Esophagus muscularis mucosa (tissue), 4 donors: Measurements from ENCODE around the gene PCBP3. TPM values are rescaled to one million over a fixed set of nuclear protein-coding genes. Genes with fewer than 3 reads are reported as not detected.
"Not testable (repeated sequence)": the region's sequence is repeated elsewhere in the genome, so short reads cannot be mapped to it uniquely, and the experiment has no call there.

ENCODE experiments used
- DNase-seq: peaks from one replicate; pipeline ENCODE4 v3.0.0-alpha.2; 2017; ENCODE audit errors: extremely low spot score
- H3K27ac ChIP-seq, 4 donors: fragments of 200-600 bp; sonication (generic); replicated peaks in 1 of 4; 1 replicate in 3 of 4; 2 replicates in 1 of 4; pipeline ENCODE4 v1.5.1; 2016 to 2019; ENCODE audit warnings: mild to moderate bottlenecking in 1 of 4
- H3K27me3 ChIP-seq, 4 donors: fragments of 200-600 bp; sonication (generic); one replicate each; pipeline versions ENCODE4 v1.5.1 to v1.6.0; 2016 to 2019
- H3K36me3 ChIP-seq, 4 donors: fragments of 200-600 bp; sonication (generic); one replicate each; pipeline ENCODE4 v1.5.1; 2016 to 2019
- H3K4me1 ChIP-seq, 4 donors: fragments of 200-600 bp; sonication (generic); one replicate each; pipeline ENCODE4 v1.5.1; 2016 to 2019
- H3K4me3 ChIP-seq, 4 donors: fragments of 200-600 bp; sonication (generic); 1 replicate in 2 of 4; 2 replicates in 2 of 4; pipeline ENCODE4 v1.5.1; 2016 to 2019; ENCODE audit warnings: mild to moderate bottlenecking in 4 of 4, moderate library complexity in 1 of 4
- H3K9me3 ChIP-seq, 4 donors: fragments of 200-600 bp; sonication (generic); 1 replicate in 3 of 4; 2 replicates in 1 of 4; pipeline ENCODE4 v1.5.1; 2016 to 2019
- CTCF ChIP-seq, 3 experiments: fragments of 200-600 bp in 2 of 3; fragments of 450-650 bp in 1 of 3; sonication (generic) in 2 of 3; IDR thresholded peaks; one replicate each; pipeline ENCODE4 v1.5.1; 2017 to 2019; ENCODE audit warnings: antibody characterized with exemption in 3 of 3, mild to moderate bottlenecking in 2 of 3, moderate library complexity in 1 of 3
- EP300 ChIP-seq: sonication (generic); formaldehyde crosslinking; IDR thresholded peaks from one replicate; pipeline ENCODE4 v1.6.1; 2017; ENCODE audit warnings: antibody characterized with exemption
- POLR2A ChIP-seq: fragments of 450-650 bp; IDR thresholded peaks from one replicate; pipeline ENCODE4 v1.6.1; 2017; ENCODE audit warnings: antibody characterized with exemption, moderate library complexity, mild to moderate bottlenecking, low read depth
- POLR2AphosphoS5 ChIP-seq, 2 donors: sonication (generic); formaldehyde crosslinking; IDR thresholded peaks; one replicate each; pipeline ENCODE4 v1.6.1; 2017; ENCODE audit warnings: antibody characterized with exemption in 2 of 2
- WGBS: methylation state at CpG from one replicate; pipeline ENCODE4 v1.1.5; 2018; 5-methylcytosine and 5-hydroxymethylcytosine counted together
- intact Hi-C: fragments of 100-400 bp; cut with DNase I; formaldehyde crosslinking; loops from one replicate; pipeline ENCODE4 v1.15.1; 2023
- total RNA-seq, 4 donors: library from RNA; depleted of rRNA; stranded (reverse); fragments of >200 nt; gene quantifications; one replicate each; pipeline versions ENCODE4 v1.1.0 to v1.2.1, GENCODE V29; 2016

PCBP3 gene
- total RNA-seq, 4 donors from 2014 or later: 7.5 to 9.2 (median 8.1) TPM

- TF ChIP-seq CTCF (IDR thresholded peaks at IDR 0.05) (no peak), POLR2AphosphoS5 (IDR thresholded peaks at IDR 0.05) (no peak), EP300 (no peak), POLR2A (no peak)
- H3K9me3 ChIP-seq: peaks cover 0 to 16% (median 8%) of the 10 kb centered on the region in 4 donors
- H3K27me3 ChIP-seq: no peaks in the 10 kb centered on the region
- no peaks in the 10 kb centered on the region for H3K4me1 ChIP-seq
- no peak overlapping the region for H3K4me3 ChIP-seq
- intact Hi-C loops: no loop called here
- no peak overlapping the region for H3K27ac ChIP-seq
- WGBS: 92% methylated on average over 6 of the region's 6 CpGs
- no peaks in the 10 kb centered on the region for H3K36me3 ChIP-seq
- DNase-seq: no peak
Measured at GRCh38 chr21:45713613-45714012, 70.1 kb downstream of the PCBP3 start.

GRCh38 chr21:45715441-45715840, 71.9 kb downstream of the PCBP3 start:
- H3K4me1 ChIP-seq: no peaks in the 10 kb centered on the region
- no peak for DNase-seq
- peaks cover 0 to under 1% (median 0%) of the 10 kb centered on the region in 4 donors for H3K27me3 ChIP-seq
- no peak overlapping the region for H3K4me3 ChIP-seq
- H3K36me3 ChIP-seq: no peaks in the 10 kb centered on the region
- peaks cover 0 to 16% (median 8%) of the 10 kb centered on the region in 4 donors for H3K9me3 ChIP-seq
- TF ChIP-seq POLR2AphosphoS5 (IDR thresholded peaks at IDR 0.05) (no peak), CTCF (IDR thresholded peaks at IDR 0.05) (no peak), POLR2A (no peak), EP300 (no peak)
- intact Hi-C loops: no loop called here
- 78% methylated on average over 1 of the region's 1 CpG for WGBS
- H3K27ac ChIP-seq: no peak overlapping the region

- Histone ChIP-seq H3K4me1 (no peaks in the 10 kb centered on the region), H3K36me3 (no peaks in the 10 kb centered on the region), H3K4me3 (no peak overlapping the region), H3K27ac (no peak overlapping the region), H3K9me3 (peaks cover 0 to 3% (median 0%) of the 10 kb centered on the region in 4 donors), H3K27me3 (peaks cover 0 to 7% (median 0%) of the 10 kb centered on the region in 4 donors)
- no peak for TF ChIP-seq POLR2AphosphoS5 (IDR thresholded peaks at IDR 0.05)
- TF ChIP-seq POLR2A: no peak
- no peak for TF ChIP-seq CTCF (IDR thresholded peaks at IDR 0.05)
- no peak for TF ChIP-seq EP300
- intact Hi-C loops: no loop called here
- WGBS: 89% methylated on average over 5 of the region's 5 CpGs
- DNase-seq: no peak
Measured at GRCh38 chr21:45718413-45718812, 74.9 kb downstream of the PCBP3 start.

GRCh38 chr21:45719177-45719802, 75.8 kb downstream of the PCBP3 start:
- no peak for TF ChIP-seq CTCF (IDR thresholded peaks at IDR 0.05)
- no peak for TF ChIP-seq POLR2A
- no peak for TF ChIP-seq POLR2AphosphoS5 (IDR thresholded peaks at IDR 0.05)
- TF ChIP-seq EP300: no peak
- Histone ChIP-seq H3K36me3 (no peaks in the 10 kb centered on the region), H3K9me3 (peaks cover 0 to 3% (median 0%) of the 10 kb centered on the region in 4 donors), H3K27ac (no peak overlapping the region), H3K27me3 (peaks cover 0 to 7% (median 0%) of the 10 kb centered on the region in 4 donors), H3K4me1 (peaks cover 0 to 3% (median under 1%) of the 10 kb centered on the region in 4 donors), H3K4me3 (no peak overlapping the region)
- no peak for DNase-seq
- intact Hi-C loops: no loop called here
- WGBS: 76% methylated on average over 6 of the region's 6 CpGs

GRCh38 chr21:45720204-45720603, 76.7 kb downstream of the PCBP3 start:
- H3K27ac ChIP-seq, H3K4me3 ChIP-seq, intact Hi-C loops, DNase-seq, H3K9me3 ChIP-seq, H3K27me3 ChIP-seq, H3K4me1 ChIP-seq, H3K36me3 ChIP-seq: not testable (repeated sequence)
- WGBS: 67% methylated on average over 1 of the region's 1 CpG
